ENCODE measurements around the gene SPATS1. TPM values are rescaled to one million over a fixed set of nuclear protein-coding genes. Genes with fewer than 3 reads are reported as not detected.

SPATS1 gene
- polyA plus RNA-seq, 1 donor (not counting 4 experiments of a cell fraction or from before 2014, with no cell fraction given) = not detected

GRCh38 chr6:44305200-44305725, 37.2 kb upstream of the SPATS1 start:
- H3K4me1 ChIP-seq (ENCODE audit: control insufficient read depth, extremely low read depth, insufficient read depth, low read length) = peaks cover 11% of the 10 kb centered on the region
- DNase-seq (ENCODE audit: low read depth, low spot score) = no peak
- no peaks in the 10 kb centered on the region for H3K79me2 ChIP-seq (ENCODE audit: control insufficient read depth, insufficient read depth, low read length)
- no peak overlapping the region for H2AFZ ChIP-seq (ENCODE audit: control insufficient read depth, low read length)
- no peaks in the 10 kb centered on the region for H3K27me3 ChIP-seq (ENCODE audit: control insufficient read depth, extremely low read depth, insufficient read depth, low read length)
- H3K4me3 ChIP-seq (ENCODE audit: control insufficient read depth in 2 of 3, extremely low read depth in 1 of 3, insufficient read depth in 2 of 3, low read depth in 1 of 3, low read length in 3 of 3) = no peak overlapping the region
- H3K9ac ChIP-seq (ENCODE audit: control insufficient read depth, extremely low read depth, insufficient read depth, low read length) = no peak overlapping the region
- FAIRE-seq = no peak
- H3K9me1 ChIP-seq (ENCODE audit: control insufficient read depth, extremely low read depth, insufficient read depth, low read length) = peaks cover 2% of the 10 kb centered on the region
- TF ChIP-seq EZH2 (IDR thresholded peaks at IDR 0.05; ENCODE audit: low read length) (no peak), CTCF (optimal IDR thresholded peaks at IDR 0.05 in 1 of 3, IDR thresholded peaks at IDR 0.05 in 1 of 3, conservative IDR thresholded peaks at IDR 0.05 in 1 of 3; ENCODE audit: extremely low read depth in 1 of 3, insufficient read depth in 2 of 3, low read length in 3 of 3) (no peak)
- no peaks in the 10 kb centered on the region for H3K9me3 ChIP-seq (ENCODE audit: control insufficient read depth, low read depth, low read length)
- dilution Hi-C loops (cut with MboI; ENCODE audit: extremely low pct_ligation_motif_present, low sequenced_read_pairs) = no loop called here
- H3K36me3 ChIP-seq (ENCODE audit: control insufficient read depth in 2 of 2, extremely low read depth in 1 of 2, insufficient read depth in 2 of 2, low read length in 2 of 2) = peaks cover 53 to 61% of the 10 kb centered on the region in 2 experiments
- H3K27ac ChIP-seq (ENCODE audit: control insufficient read depth, insufficient read depth, low read length) = no peak overlapping the region
- H3K4me2 ChIP-seq (ENCODE audit: control insufficient read depth, extremely low read depth, insufficient read depth, low read depth, low read length) = no peak overlapping the region
- H4K20me1 ChIP-seq (ENCODE audit: control insufficient read depth, extremely low read depth, insufficient read depth, low read length) = no peaks in the 10 kb centered on the region

GRCh38 chr6:44306710-44307109, 35.7 kb upstream of the SPATS1 start:
- FAIRE-seq (no peak), DNase-seq (ENCODE audit: low read depth, low spot score) (no peak)
- Histone ChIP-seq H3K79me2 (ENCODE audit: control insufficient read depth, insufficient read depth, low read length) (no peaks in the 10 kb centered on the region), H3K9ac (ENCODE audit: control insufficient read depth, extremely low read depth, insufficient read depth, low read length) (no peak overlapping the region), H3K27me3 (ENCODE audit: control insufficient read depth, extremely low read depth, insufficient read depth, low read length) (no peaks in the 10 kb centered on the region), H4K20me1 (ENCODE audit: control insufficient read depth, extremely low read depth, insufficient read depth, low read length) (no peaks in the 10 kb centered on the region), H3K36me3 (ENCODE audit: control insufficient read depth in 2 of 2, extremely low read depth in 1 of 2, insufficient read depth in 2 of 2, low read length in 2 of 2) (peaks cover 44 to 55% of the 10 kb centered on the region in 2 experiments), H2AFZ (ENCODE audit: control insufficient read depth, low read length) (no peak overlapping the region), H3K27ac (ENCODE audit: control insufficient read depth, insufficient read depth, low read length) (no peak overlapping the region), H3K4me1 (ENCODE audit: control insufficient read depth, extremely low read depth, insufficient read depth, low read length) (peaks cover 11% of the 10 kb centered on the region), H3K4me3 (ENCODE audit: control insufficient read depth in 2 of 3, extremely low read depth in 1 of 3, insufficient read depth in 2 of 3, low read depth in 1 of 3, low read length in 3 of 3) (no peak overlapping the region), H3K9me1 (ENCODE audit: control insufficient read depth, extremely low read depth, insufficient read depth, low read length) (no peaks in the 10 kb centered on the region), H3K4me2 (ENCODE audit: control insufficient read depth, extremely low read depth, insufficient read depth, low read depth, low read length) (no peak overlapping the region), H3K9me3 (ENCODE audit: control insufficient read depth, low read depth, low read length) (no peaks in the 10 kb centered on the region)
- dilution Hi-C loops (cut with MboI; ENCODE audit: extremely low pct_ligation_motif_present, low sequenced_read_pairs) = no loop called here
- TF ChIP-seq CTCF (optimal IDR thresholded peaks at IDR 0.05 in 1 of 3, IDR thresholded peaks at IDR 0.05 in 1 of 3, conservative IDR thresholded peaks at IDR 0.05 in 1 of 3; ENCODE audit: extremely low read depth in 1 of 3, insufficient read depth in 2 of 3, low read length in 3 of 3) = no peak
- TF ChIP-seq EZH2 (IDR thresholded peaks at IDR 0.05; ENCODE audit: low read length) = no peak
